Measurements from ENCODE around the gene RIMS4. TPM values are rescaled to one million over a fixed set of nuclear protein-coding genes. Genes with fewer than 3 reads are reported as not detected.
"Not testable (repeated sequence)": the region's sequence is repeated elsewhere in the genome, so short reads cannot be mapped to it uniquely, and the experiment has no call there.

RIMS4 gene
- total and polyA plus RNA-seq, 7 experiments from 2014 or later: not detected

- Histone ChIP-seq H3K4me3 (ENCODE audit: low read length) (no peak overlapping the region), H3K27me3 (ENCODE audit: control insufficient read depth in 2 of 2, insufficient read depth in 2 of 2, low read length in 2 of 2) (no peaks in the 10 kb centered on the region), H3K27ac (ENCODE audit: low read depth, low read length) (no peak overlapping the region), H3K36me3 (ENCODE audit: control insufficient read depth in 2 of 3, insufficient read depth in 3 of 3, low read length in 3 of 3) (no peaks in the 10 kb centered on the region), H3K9me3 (ENCODE audit: control insufficient read depth in 2 of 3, low read length in 3 of 3) (peaks cover 0 to 5% (median 0%) of the 10 kb centered on the region in 3 experiments), H3K4me1 (ENCODE audit: control insufficient read depth in 2 of 2, insufficient read depth in 2 of 2, low read length in 2 of 2) (no peaks in the 10 kb centered on the region)
- H3K36me3 Mint-ChIP-seq: no peaks in the 10 kb centered on the region
- DNase-seq: no peak
- ChIA-PET CTCF (no interaction called here), POLR2A (no interaction called here)
- H3K9me3 Mint-ChIP-seq: peaks cover 0 to 11% (median 0%) of the 10 kb centered on the region in 11 donors
- no peak overlapping the region for H3K4me3 Mint-ChIP-seq
- peaks cover 23 to 45% (median 25%) of the 10 kb centered on the region in 5 donors for H3K27me3 Mint-ChIP-seq
- intact Hi-C loops (cut with micrococcal nuclease): loop anchor here in 1 of 2 donors (2.0 kb wide), 1 partner anchor 46 kb away; no protein-coding TSS in a partner anchor
- no peaks in the 10 kb centered on the region for H3K4me1 Mint-ChIP-seq
- no peak for ATAC-seq
- no peak overlapping the region for H3K27ac Mint-ChIP-seq
Observed at GRCh38 chr20:44832724-44833123, 22.4 kb upstream of the RIMS4 start.

GRCh38 chr20:44830995-44831394 is 20.6 kb upstream of the RIMS4 start:
- Mint-ChIP-seq H3K9me3 (peaks cover 0 to 11% (median 0%) of the 10 kb centered on the region in 11 donors), H3K36me3 (no peaks in the 10 kb centered on the region), H3K4me1 (no peaks in the 10 kb centered on the region), H3K27ac (no peak overlapping the region), H3K27me3 (peaks cover 25 to 55% (median 29%) of the 10 kb centered on the region in 5 donors), H3K4me3 (no peak overlapping the region)
- DNase-seq: no peak
- no peak overlapping the region for H3K27ac ChIP-seq (ENCODE audit: low read depth, low read length)
- H3K4me1 ChIP-seq (ENCODE audit: control insufficient read depth in 2 of 2, insufficient read depth in 2 of 2, low read length in 2 of 2): no peaks in the 10 kb centered on the region
- peaks cover 0 to 5% (median 0%) of the 10 kb centered on the region in 3 experiments for H3K9me3 ChIP-seq (ENCODE audit: control insufficient read depth in 2 of 3, low read length in 3 of 3)
- intact Hi-C loops (cut with micrococcal nuclease): no loop called here
- POLR2A ChIA-PET: no interaction called here
- CTCF ChIA-PET: no interaction called here
- H3K36me3 ChIP-seq (ENCODE audit: control insufficient read depth in 2 of 3, insufficient read depth in 3 of 3, low read length in 3 of 3): no peaks in the 10 kb centered on the region
- no peak overlapping the region for H3K4me3 ChIP-seq (ENCODE audit: low read length)
- no peak for ATAC-seq
- H3K27me3 ChIP-seq (ENCODE audit: control insufficient read depth in 2 of 2, insufficient read depth in 2 of 2, low read length in 2 of 2): no peaks in the 10 kb centered on the region

- Mint-ChIP-seq H3K4me1 (no peaks in the 10 kb centered on the region), H3K27ac (no peak overlapping the region), H3K36me3 (peaks cover 0 to 4% (median 0%) of the 10 kb centered on the region in 5 donors), H3K4me3 (no peak overlapping the region), H3K9me3 (peaks cover 0 to 11% (median 0%) of the 10 kb centered on the region in 11 donors), H3K27me3 (peaks cover 25 to 55% (median 34%) of the 10 kb centered on the region in 5 donors)
- Histone ChIP-seq H3K4me1 (ENCODE audit: control insufficient read depth in 2 of 2, insufficient read depth in 2 of 2, low read length in 2 of 2) (no peaks in the 10 kb centered on the region), H3K36me3 (ENCODE audit: control insufficient read depth in 2 of 3, insufficient read depth in 3 of 3, low read length in 3 of 3) (no peaks in the 10 kb centered on the region), H3K9me3 (ENCODE audit: control insufficient read depth in 2 of 3, low read length in 3 of 3) (peaks cover 0 to 5% (median 0%) of the 10 kb centered on the region in 3 experiments), H3K27ac (ENCODE audit: low read depth, low read length) (no peak overlapping the region), H3K27me3 (ENCODE audit: control insufficient read depth in 2 of 2, insufficient read depth in 2 of 2, low read length in 2 of 2) (no peaks in the 10 kb centered on the region), H3K4me3 (ENCODE audit: low read length) (no peak overlapping the region)
- ATAC-seq (no peak), DNase-seq (no peak)
- ChIA-PET CTCF (no interaction called here), POLR2A (no interaction called here)
- intact Hi-C loops (cut with micrococcal nuclease): no loop called here
Observed at GRCh38 chr20:44830523-44830922, 20.2 kb upstream of the RIMS4 start.

- no peak for ATAC-seq
- no peak overlapping the region for H3K27ac Mint-ChIP-seq
- CTCF ChIA-PET: no interaction called here
Observed at GRCh38 chr20:44829688-44830087, 19.3 kb upstream of the RIMS4 start.

GRCh38 chr20:44828640-44829039 is 18.3 kb upstream of the RIMS4 start:
- Histone ChIP-seq H3K9me3 (ENCODE audit: control insufficient read depth in 2 of 3, low read length in 3 of 3) (peaks cover 0 to 5% (median 0%) of the 10 kb centered on the region in 3 experiments), H3K27me3 (ENCODE audit: control insufficient read depth in 2 of 2, insufficient read depth in 2 of 2, low read length in 2 of 2) (no peaks in the 10 kb centered on the region), H3K36me3 (ENCODE audit: control insufficient read depth in 2 of 3, insufficient read depth in 3 of 3, low read length in 3 of 3) (no peaks in the 10 kb centered on the region), H3K4me3 (ENCODE audit: low read length) (no peak overlapping the region), H3K27ac (ENCODE audit: low read depth, low read length) (no peak overlapping the region), H3K4me1 (ENCODE audit: control insufficient read depth in 2 of 2, insufficient read depth in 2 of 2, low read length in 2 of 2) (no peaks in the 10 kb centered on the region)
- ChIA-PET POLR2A (interaction anchor here (0.7 kb wide), 1 partner anchor 707 kb away, joined by 4 read pairs; no protein-coding TSS in a partner anchor), CTCF (no interaction called here)
- intact Hi-C loops (cut with micrococcal nuclease): no loop called here
- ATAC-seq (no peak), DNase-seq (no peak)
- peaks cover 0 to 11% (median 0%) of the 10 kb centered on the region in 11 donors for H3K9me3 Mint-ChIP-seq
- H3K36me3 Mint-ChIP-seq: peaks cover 0 to 4% (median 0%) of the 10 kb centered on the region in 5 donors
- no peak overlapping the region for H3K4me3 Mint-ChIP-seq
- no peak overlapping the region for H3K27ac Mint-ChIP-seq
- H3K4me1 Mint-ChIP-seq: no peaks in the 10 kb centered on the region
- H3K27me3 Mint-ChIP-seq: peaks cover 25 to 52% (median 32%) of the 10 kb centered on the region in 5 donors

More at GRCh38 chr20:44829688-44830087, 19.3 kb upstream of the RIMS4 start:
- H3K27ac ChIP-seq (ENCODE audit: low read depth, low read length): no peak overlapping the region
- no peaks in the 10 kb centered on the region for H3K27me3 ChIP-seq (ENCODE audit: control insufficient read depth in 2 of 2, insufficient read depth in 2 of 2, low read length in 2 of 2)
- no peak for DNase-seq
- intact Hi-C loops (cut with micrococcal nuclease): no loop called here
- Mint-ChIP-seq H3K4me1 (no peaks in the 10 kb centered on the region), H3K27me3 (peaks cover 25 to 52% (median 32%) of the 10 kb centered on the region in 5 donors), H3K9me3 (peaks cover 0 to 11% (median 0%) of the 10 kb centered on the region in 11 donors), H3K4me3 (no peak overlapping the region), H3K36me3 (peaks cover 0 to 4% (median 0%) of the 10 kb centered on the region in 5 donors)
- H3K4me1 ChIP-seq (ENCODE audit: control insufficient read depth in 2 of 2, insufficient read depth in 2 of 2, low read length in 2 of 2): no peaks in the 10 kb centered on the region
- no peaks in the 10 kb centered on the region for H3K36me3 ChIP-seq (ENCODE audit: control insufficient read depth in 2 of 3, insufficient read depth in 3 of 3, low read length in 3 of 3)
- POLR2A ChIA-PET: no interaction called here
- peaks cover 0 to 5% (median 0%) of the 10 kb centered on the region in 3 experiments for H3K9me3 ChIP-seq (ENCODE audit: control insufficient read depth in 2 of 3, low read length in 3 of 3)
- H3K4me3 ChIP-seq (ENCODE audit: low read length): no peak overlapping the region

- H3K4me1 Mint-ChIP-seq: no peaks in the 10 kb centered on the region
- no peak for DNase-seq
- ChIA-PET POLR2A (no interaction called here), CTCF (no interaction called here)
- H3K4me3 Mint-ChIP-seq: no peak overlapping the region
- Histone ChIP-seq H3K27me3 (ENCODE audit: control insufficient read depth in 2 of 2, insufficient read depth in 2 of 2, low read length in 2 of 2) (no peaks in the 10 kb centered on the region), H3K9me3 (ENCODE audit: control insufficient read depth in 2 of 3, low read length in 3 of 3) (peaks cover 0 to 5% (median 0%) of the 10 kb centered on the region in 3 experiments), H3K4me1 (ENCODE audit: control insufficient read depth in 2 of 2, insufficient read depth in 2 of 2, low read length in 2 of 2) (no peaks in the 10 kb centered on the region), H3K36me3 (ENCODE audit: control insufficient read depth in 2 of 3, insufficient read depth in 3 of 3, low read length in 3 of 3) (no peaks in the 10 kb centered on the region), H3K4me3 (ENCODE audit: low read length) (no peak overlapping the region), H3K27ac (ENCODE audit: low read depth, low read length) (no peak overlapping the region)
- peaks cover 0 to 11% (median 0%) of the 10 kb centered on the region in 11 donors for H3K9me3 Mint-ChIP-seq
- H3K27me3 Mint-ChIP-seq: peaks cover 21 to 45% (median 32%) of the 10 kb centered on the region in 5 donors
- no peak overlapping the region for H3K27ac Mint-ChIP-seq
- intact Hi-C loops (cut with micrococcal nuclease): no loop called here
- H3K36me3 Mint-ChIP-seq: peaks cover 0 to 4% (median 0%) of the 10 kb centered on the region in 5 donors
- ATAC-seq: no peak
Observed at GRCh38 chr20:44827401-44827800, 17.1 kb upstream of the RIMS4 start.

GRCh38 chr20:44821576-44821975 is 11.2 kb upstream of the RIMS4 start:
- DNase-seq; H3K27me3 Mint-ChIP-seq; H3K27ac ChIP-seq (ENCODE audit: low read depth, low read length); ATAC-seq; H3K4me1 ChIP-seq (ENCODE audit: control insufficient read depth in 2 of 2, insufficient read depth in 2 of 2, low read length in 2 of 2); intact Hi-C loops (cut with micrococcal nuclease); H3K9me3 Mint-ChIP-seq; POLR2A ChIA-PET; H3K36me3 ChIP-seq (ENCODE audit: control insufficient read depth in 2 of 3, insufficient read depth in 3 of 3, low read length in 3 of 3); H3K27ac Mint-ChIP-seq; H3K4me3 ChIP-seq (ENCODE audit: low read length); H3K9me3 ChIP-seq (ENCODE audit: control insufficient read depth in 2 of 3, low read length in 3 of 3); H3K4me1 Mint-ChIP-seq; H3K4me3 Mint-ChIP-seq; CTCF ChIA-PET; H3K36me3 Mint-ChIP-seq; H3K27me3 ChIP-seq (ENCODE audit: control insufficient read depth in 2 of 2, insufficient read depth in 2 of 2, low read length in 2 of 2): not testable (repeated sequence)
